ENCODE measurements around the gene RBL1.

GRCh38 chr20:37077009-37077408 lies 18.8 kb downstream of the RBL1 start:
- no peak for TF ChIP-seq POLR2AphosphoS5 (IDR thresholded peaks at IDR 0.05)
- TF ChIP-seq CTCF (IDR thresholded peaks at IDR 0.05): no peak
- no peak for TF ChIP-seq POLR2A (IDR thresholded peaks at IDR 0.05)
